Putamen (tissue), 1 donor: Measurements from ENCODE around the gene SYS1.
"Not testable (repeated sequence)": the region's sequence is repeated elsewhere in the genome, so short reads cannot be mapped to it uniquely, and the experiment has no call there.

Experiments
- DNase-seq: peaks from one replicate; pipeline ENCODE4 v3.0.0-alpha.2; 2016; ENCODE audit warnings: low spot score

Gene SYS1

GRCh38 chr20:45340236-45340847 is 22.6 kb upstream of the SYS1 start:
- no peak for DNase-seq

GRCh38 chr20:45340951-45341350 is 22.0 kb upstream of the SYS1 start:
- no peak for DNase-seq

GRCh38 chr20:45341579-45341938 is 21.4 kb upstream of the SYS1 start:
- no peak for DNase-seq

GRCh38 chr20:45341939-45342854 is 20.8 kb upstream of the SYS1 start:
- peak; percentile 44 for DNase-seq

GRCh38 chr20:45342855-45343531 is 20.0 kb upstream of the SYS1 start:
- no peak for DNase-seq

- DNase-seq, result no peak
Observed at GRCh38 chr20:45343532-45344167, 19.3 kb upstream of the SYS1 start.

- DNase-seq, result no peak
Observed at GRCh38 chr20:45344168-45344860, 18.6 kb upstream of the SYS1 start.

GRCh38 chr20:45345104-45345936 is 17.6 kb upstream of the SYS1 start:
- DNase-seq, result no peak

GRCh38 chr20:45346291-45346718 is 16.7 kb upstream of the SYS1 start:
- DNase-seq, result no peak

GRCh38 chr20:45346851-45347250 is 16.1 kb upstream of the SYS1 start:
- DNase-seq, result no peak

- DNase-seq, result no peak
Observed at GRCh38 chr20:45347297-45347935, 15.5 kb upstream of the SYS1 start.

GRCh38 chr20:45347936-45348778 is 14.8 kb upstream of the SYS1 start, which contains the start of gene SDC4:
SDC4 (minus strand) TSS chr20:45348424; CDS start chr20:45348384, 40 bp downstream.
- DNase-seq, result no peak

- DNase-seq, result no peak
Observed at GRCh38 chr20:45350217-45350616, 12.7 kb upstream of the SYS1 start.

- DNase-seq, result not testable (repeated sequence)
Observed at GRCh38 chr20:45350795-45351194, 12.2 kb upstream of the SYS1 start.

GRCh38 chr20:45352729-45353128 is 10.2 kb upstream of the SYS1 start:
- DNase-seq, result no peak

GRCh38 chr20:45353746-45354145 is 9.2 kb upstream of the SYS1 start:
- no peak for DNase-seq

GRCh38 chr20:45354423-45355208 is 8.3 kb upstream of the SYS1 start:
- no peak for DNase-seq
